Measurements from ENCODE around the gene RHO.
"Not testable (repeated sequence)": the region's sequence is repeated elsewhere in the genome, so short reads cannot be mapped to it uniquely, and the experiment has no call there.

Gene RHO

DNA sequence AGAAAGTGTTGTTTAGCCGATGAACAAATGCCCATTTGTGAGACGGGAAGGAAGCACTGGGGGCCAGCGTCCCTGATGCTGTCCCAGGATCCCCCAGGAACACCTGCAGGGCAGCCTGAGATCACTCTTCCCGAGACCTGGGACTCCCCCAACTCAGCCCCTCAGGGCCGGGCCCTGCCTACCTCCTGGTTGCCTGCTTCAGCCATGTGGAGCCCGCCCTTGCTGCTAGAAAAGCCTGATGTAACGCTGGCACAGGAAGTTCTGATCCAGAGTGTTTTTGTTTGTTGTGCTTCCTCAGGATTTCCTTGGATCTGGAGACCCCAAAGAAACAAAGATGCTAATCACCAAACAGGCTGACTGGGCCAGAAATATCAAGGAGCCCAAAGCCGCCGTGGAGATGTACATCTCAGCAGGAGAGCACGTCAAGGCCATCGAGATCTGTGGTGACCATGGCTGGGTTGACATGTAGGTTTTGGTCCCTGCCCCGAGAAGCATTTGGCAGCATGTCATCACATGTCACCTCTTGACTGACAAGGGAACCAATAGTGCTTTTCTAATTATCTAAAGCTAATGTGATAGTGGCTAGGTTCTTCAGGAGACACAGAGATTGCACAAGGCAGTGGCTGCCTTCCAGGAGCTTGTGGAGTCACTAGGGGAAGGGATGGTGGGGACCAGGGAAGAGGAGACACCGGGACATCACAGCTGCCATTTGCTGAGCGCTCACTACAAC is 28.7 kb upstream of the RHO start:
- not testable (repeated sequence) for DNase-seq (ENCODE audit: low read depth in 3 of 3)

GRCh38 chr3:129500334-129500658 is 28.1 kb upstream of the RHO start:
- no peak for DNase-seq (ENCODE audit: low read depth in 3 of 3)

- no peak for DNase-seq (ENCODE audit: low read depth in 3 of 3)
Observed at GRCh38 chr3:129501630-129502029, 26.8 kb upstream of the RHO start.

GRCh38 chr3:129502641-129503408 is 25.6 kb upstream of the RHO start:
- no peak for DNase-seq (ENCODE audit: low read depth in 3 of 3)

- DNase-seq (ENCODE audit: low read depth in 3 of 3), result no peak
Observed at GRCh38 chr3:129503471-129504291, 24.8 kb upstream of the RHO start.

GRCh38 chr3:129504471-129505100 is 23.9 kb upstream of the RHO start:
- no peak for DNase-seq (ENCODE audit: low read depth in 3 of 3)

DNA sequence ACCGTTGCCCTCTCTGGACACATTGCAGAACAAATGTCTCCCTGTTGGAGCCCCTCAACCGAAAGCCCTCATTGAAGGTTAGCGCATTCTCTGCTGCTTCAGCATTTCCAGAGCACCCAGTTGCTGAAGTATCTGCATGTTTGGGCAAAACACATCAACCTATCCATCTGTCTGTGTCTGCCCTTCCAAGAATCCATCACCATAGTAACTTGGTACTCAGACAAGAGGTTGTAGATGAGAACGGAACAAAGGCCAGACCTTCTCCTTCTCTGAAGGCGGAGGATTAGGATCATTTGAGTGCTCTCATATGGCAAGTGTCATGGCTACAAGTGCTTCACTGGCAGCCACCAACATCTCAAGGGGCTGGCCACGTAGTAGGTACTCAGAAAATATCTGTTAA is 23.1 kb upstream of the RHO start:
- no peak for DNase-seq (ENCODE audit: low read depth in 3 of 3)

- DNase-seq (ENCODE audit: low read depth in 3 of 3), result no peak
Observed at GRCh38 chr3:129506231-129506742, 22.2 kb upstream of the RHO start.

DNA sequence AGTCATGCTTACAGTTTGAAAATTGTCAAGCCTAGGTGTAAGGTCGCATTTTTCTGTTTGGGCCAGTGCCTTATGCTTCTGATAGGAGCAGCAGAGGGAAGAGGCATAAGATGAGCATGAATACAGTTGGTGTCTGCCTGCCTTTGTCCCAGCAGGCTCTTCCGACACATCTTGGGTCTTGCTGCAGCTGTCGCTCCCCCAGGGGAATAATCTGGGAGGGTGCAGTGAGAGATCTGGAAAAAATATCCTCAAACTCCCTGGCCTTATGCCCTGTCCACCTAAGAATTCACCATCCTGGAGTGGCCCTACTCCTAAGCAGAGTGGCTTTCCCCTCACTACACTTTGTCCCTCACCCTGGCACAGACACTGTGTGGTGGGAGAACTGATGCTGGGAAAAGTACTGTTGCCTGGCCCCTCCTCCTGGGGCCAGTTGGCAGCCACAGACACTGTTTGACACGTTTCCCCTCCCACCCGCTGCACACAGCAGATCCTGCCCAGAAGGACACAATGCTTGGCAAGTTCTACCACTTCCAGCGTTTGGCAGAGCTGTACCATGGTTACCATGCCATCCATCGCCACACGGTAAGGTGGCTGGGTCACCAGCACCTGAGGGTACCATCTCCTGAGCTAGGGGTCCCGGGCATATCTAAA is 21.1 kb upstream of the RHO start:
- DNase-seq (ENCODE audit: low read depth in 3 of 3), result no peak

- DNase-seq (ENCODE audit: low read depth in 3 of 3), result no peak
Observed at GRCh38 chr3:129512595-129512994, 15.8 kb upstream of the RHO start.

- DNase-seq (ENCODE audit: low read depth in 3 of 3), result no peak
Observed at GRCh38 chr3:129513705-129514104, 14.7 kb upstream of the RHO start.

DNA sequence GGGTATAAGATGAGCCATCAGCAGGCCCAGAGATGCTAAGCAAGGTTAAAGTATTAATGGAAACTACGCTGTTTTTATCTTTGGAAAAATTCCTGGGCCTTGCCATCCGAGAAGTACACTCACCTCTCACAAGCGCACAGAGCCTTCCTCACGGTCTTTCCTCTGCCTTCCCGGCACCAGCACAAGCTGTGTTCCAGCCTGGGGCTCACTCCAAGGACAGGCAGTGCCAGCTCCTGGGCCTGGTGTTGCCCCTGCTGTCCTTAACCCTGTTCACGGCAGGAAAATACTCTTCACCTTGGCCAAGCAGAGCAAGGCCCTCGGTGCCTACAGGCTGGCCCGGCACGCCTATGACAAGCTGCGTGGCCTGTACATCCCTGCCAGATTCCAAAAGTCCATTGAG is 14.3 kb upstream of the RHO start:
- DNase-seq (ENCODE audit: low read depth in 3 of 3), result no peak

DNA sequence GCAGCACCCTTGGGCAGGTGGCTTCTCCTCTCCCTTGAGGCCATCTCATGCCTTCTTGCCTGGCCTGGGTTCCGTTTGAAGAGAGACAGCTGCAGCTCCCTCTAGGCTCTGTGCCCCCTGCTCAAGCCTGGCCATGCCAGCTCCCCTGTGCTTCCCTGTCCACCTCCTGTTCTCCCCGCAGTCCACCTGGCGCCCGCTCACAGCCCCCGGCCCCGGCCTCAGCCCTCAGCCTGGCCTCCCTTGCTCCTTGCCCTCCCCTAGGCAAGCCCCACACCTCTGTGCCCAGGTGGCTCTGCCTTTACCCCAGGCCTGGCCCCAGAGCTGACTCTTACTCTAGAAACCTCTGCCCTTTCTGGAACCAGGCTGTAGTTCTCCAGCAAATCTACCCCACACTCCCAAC is 13.9 kb upstream of the RHO start:
- no peak for DNase-seq (ENCODE audit: low read depth in 3 of 3)

- not testable (repeated sequence) for DNase-seq (ENCODE audit: low read depth in 3 of 3)
Observed at GRCh38 chr3:129515108-129515820, 13.2 kb upstream of the RHO start.

GRCh38 chr3:129515821-129516432 is 12.5 kb upstream of the RHO start:
- DNase-seq (ENCODE audit: low read depth in 3 of 3), result not testable (repeated sequence)

DNA sequence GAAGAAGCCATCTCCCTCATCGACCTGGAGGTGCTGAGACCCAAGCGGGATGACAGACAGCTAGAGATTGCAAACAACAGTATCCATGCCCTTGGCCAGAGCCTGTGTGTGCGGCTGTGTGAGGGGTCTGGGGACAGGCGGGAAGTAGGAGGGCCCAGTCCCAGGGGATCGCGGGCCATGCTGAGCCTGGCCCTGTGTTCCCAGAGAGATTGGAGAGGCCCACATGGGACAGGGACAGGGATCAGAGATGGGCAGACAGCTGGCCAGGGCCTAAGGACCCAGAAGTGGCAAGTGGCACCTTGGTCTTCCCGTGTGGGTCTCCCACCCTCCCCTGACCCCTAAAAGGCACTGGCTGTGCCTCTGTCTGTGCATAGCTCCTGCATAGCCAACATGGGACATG is 10.9 kb upstream of the RHO start:
- DNase-seq (ENCODE audit: low read depth in 3 of 3), result no peak

DNA sequence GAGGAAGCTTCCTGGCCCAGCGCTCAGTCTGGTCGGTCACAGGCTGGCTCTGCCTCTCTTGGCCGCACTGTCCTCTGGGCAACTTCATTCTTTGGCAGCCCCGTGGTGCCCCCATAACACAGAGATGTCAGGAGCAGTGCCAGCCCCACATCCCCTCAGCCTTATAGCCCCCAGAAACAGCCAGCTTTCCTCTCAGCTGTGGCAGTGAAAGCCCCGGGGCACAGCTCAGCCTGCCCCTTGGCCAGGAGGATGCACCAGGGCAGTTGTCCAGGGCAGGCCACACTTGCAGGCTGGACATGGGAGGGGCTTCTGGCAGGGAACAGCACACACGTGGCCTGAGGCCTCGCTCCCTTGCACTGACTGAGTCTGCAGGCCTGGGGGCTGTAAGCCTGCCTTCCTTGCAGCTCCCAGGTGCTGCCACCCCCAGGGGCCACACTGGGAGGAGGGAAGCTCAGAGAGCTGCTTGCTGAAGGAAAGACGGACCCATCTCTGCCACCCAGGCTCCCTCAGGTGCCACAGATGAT is 10.3 kb upstream of the RHO start:
- DNase-seq (ENCODE audit: low read depth in 3 of 3), result no peak

GRCh38 chr3:129518581-129518980 is 9.9 kb upstream of the RHO start:
- DNase-seq (ENCODE audit: low read depth in 3 of 3), result no peak

DNA sequence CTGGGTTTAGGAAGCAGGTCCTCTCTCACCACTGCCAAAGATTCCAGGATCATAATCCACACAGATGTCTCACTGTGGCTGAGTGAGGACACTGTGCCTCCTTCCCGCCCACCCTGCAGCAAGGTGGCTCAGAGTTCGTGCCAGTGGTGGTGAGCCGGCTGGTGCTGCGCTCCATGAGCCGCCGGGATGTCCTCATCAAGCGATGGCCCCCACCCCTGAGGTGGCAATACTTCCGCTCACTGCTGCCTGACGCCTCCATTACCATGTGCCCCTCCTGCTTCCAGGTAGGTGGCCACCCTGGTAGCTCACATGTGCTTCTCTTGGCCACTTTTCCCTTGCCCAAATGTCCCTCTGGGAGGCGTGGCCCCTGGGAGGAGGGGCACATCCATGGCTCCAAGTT is 9.0 kb upstream of the RHO start:
- DNase-seq (ENCODE audit: low read depth in 3 of 3), result no peak

Data from stimulated activated CD4-positive, alpha-beta T cell treated with anti-CD3 and anti-CD28 coated beads, TNF-alpha, amount 100 ng/mL, for 4 hours (primary cell).